MM.1S (cell line): ENCODE data around the gene LMO7.

Source experiments
- DNase-seq: peaks from one replicate; pipeline ENCODE4 v3.0.0-alpha.2; 2015
- H2AFZ ChIP-seq: fragments of 300-600 bp; sonication (generic); 2 replicates; pipeline ENCODE4 v1.6.0; 2016; ENCODE audit warnings: antibody characterized with exemption, low read length
- H3F3A ChIP-seq: fragments of 300-600 bp; sonication (generic); 2 replicates; pipeline ENCODE4 v1.6.1; 2016; ENCODE audit warnings: mild to moderate bottlenecking, antibody characterized with exemption, low read length, moderate library complexity, mixed read lengths; ENCODE audit not compliant: insufficient read depth
- H3K27ac ChIP-seq: fragments of 300-600 bp; sonication (generic); 2 replicates; pipeline ENCODE4 v1.5.1; 2016; ENCODE audit warnings: mild to moderate bottlenecking, low read length
- H3K27me3 ChIP-seq: fragments of 300-600 bp; sonication (generic); replicated peaks from 2 replicates; pipeline ENCODE4 v1.6.0; 2016; ENCODE audit warnings: low read length; ENCODE audit not compliant: insufficient read depth
- H3K36me3 ChIP-seq: fragments of 300-600 bp; sonication (generic); replicated peaks from 2 replicates; pipeline ENCODE4 v1.6.1; 2016; ENCODE audit warnings: mild to moderate bottlenecking, low read length, mixed read lengths; ENCODE audit not compliant: insufficient read depth
- H3K4me1 ChIP-seq: fragments of 300-600 bp; sonication (generic); 2 replicates; pipeline ENCODE4 v1.6.1; 2016; ENCODE audit warnings: low read length, mixed read lengths
- H3K4me2 ChIP-seq: fragments of 300-600 bp; sonication (generic); 2 replicates; pipeline ENCODE4 v1.6.0; 2016; ENCODE audit warnings: low read depth, low read length
- H3K4me3 ChIP-seq: fragments of 300-600 bp; sonication (generic); 2 replicates; pipeline ENCODE4 v1.5.1; 2016; ENCODE audit warnings: low read length, mixed read lengths
- H3K79me2 ChIP-seq: fragments of 300-600 bp; sonication (generic); 2 replicates; pipeline ENCODE4 v1.6.1; 2016; ENCODE audit warnings: mixed run types, low read length, mixed read lengths
- H3K9ac ChIP-seq: fragments of 300-600 bp; sonication (generic); 2 replicates; pipeline ENCODE4 v1.6.1; 2016; ENCODE audit warnings: low read length, mixed read lengths
- H3K9me2 ChIP-seq: fragments of 300-600 bp; sonication (generic); replicated peaks from 2 replicates; pipeline ENCODE4 v1.6.1; 2016; ENCODE audit warnings: mild to moderate bottlenecking, low read length, mixed read lengths; ENCODE audit not compliant: insufficient read depth
- H3K9me3 ChIP-seq: fragments of 300-600 bp; sonication (generic); replicated peaks from 2 replicates; pipeline ENCODE4 v1.6.1; 2016; ENCODE audit warnings: mild to moderate bottlenecking, low read length, mixed read lengths; ENCODE audit not compliant: insufficient read depth
- H4K20me1 ChIP-seq: fragments of 300-600 bp; sonication (generic); 2 replicates; pipeline ENCODE4 v1.6.1; 2016; ENCODE audit warnings: mild to moderate bottlenecking, low read length, moderate library complexity, mixed read lengths; ENCODE audit not compliant: insufficient read depth
- CTCF ChIP-seq: fragments of 300-600 bp; sonication (generic); IDR thresholded peaks from 2 replicates; pipeline ENCODE4 v1.5.1; 2016; ENCODE audit warnings: antibody characterized with exemption, low read length, mixed read lengths
- EZH2 ChIP-seq: fragments of 300-600 bp; sonication (generic); optimal IDR thresholded peaks from 2 replicates; pipeline ENCODE3; 2017; ENCODE audit warnings: low read depth, mild to moderate bottlenecking, antibody characterized with exemption, low read length, mixed read lengths
- EZH2phosphoT487 ChIP-seq: fragments of 300-600 bp; sonication (generic); IDR thresholded peaks from 2 replicates; pipeline ENCODE4 v1.6.1; 2018; ENCODE audit warnings: antibody characterized with exemption, low read length

The LMO7 gene

GRCh38 chr13:75889427-75889826 lies 253.3 kb downstream of the LMO7 start:
- no peaks in the 10 kb centered on the region for H3F3A ChIP-seq
- no peaks in the 10 kb centered on the region for H3K36me3 ChIP-seq
- H3K4me2 ChIP-seq = no peak overlapping the region
- no peaks in the 10 kb centered on the region for H4K20me1 ChIP-seq
- H3K4me3 ChIP-seq = no peak overlapping the region
- H3K79me2 ChIP-seq = no peaks in the 10 kb centered on the region
- no peak overlapping the region for H3K27ac ChIP-seq
- no peak overlapping the region for H3K9ac ChIP-seq
- H3K27me3 ChIP-seq = no peaks in the 10 kb centered on the region
- no peak for TF ChIP-seq CTCF
- no peak for TF ChIP-seq EZH2phosphoT487
- TF ChIP-seq EZH2 = no peak
- no peak for DNase-seq
- no peaks in the 10 kb centered on the region for H3K4me1 ChIP-seq
- no peaks in the 10 kb centered on the region for H3K9me2 ChIP-seq
- no peak overlapping the region for H2AFZ ChIP-seq
- no peaks in the 10 kb centered on the region for H3K9me3 ChIP-seq

GRCh38 chr13:75895168-75895567 lies 259.0 kb downstream of the LMO7 start:
- Histone ChIP-seq H3K79me2 (no peaks in the 10 kb centered on the region), H3K36me3 (no peaks in the 10 kb centered on the region), H3K4me2 (no peak overlapping the region), H3K9me3 (no peaks in the 10 kb centered on the region), H3K4me3 (no peak overlapping the region), H2AFZ (no peak overlapping the region), H4K20me1 (no peaks in the 10 kb centered on the region), H3F3A (no peaks in the 10 kb centered on the region), H3K4me1 (no peaks in the 10 kb centered on the region), H3K9me2 (no peaks in the 10 kb centered on the region), H3K9ac (no peak overlapping the region), H3K27ac (no peak overlapping the region), H3K27me3 (no peaks in the 10 kb centered on the region)
- DNase-seq = no peak
- TF ChIP-seq EZH2phosphoT487 (no peak), EZH2 (no peak), CTCF (no peak)

DNA sequence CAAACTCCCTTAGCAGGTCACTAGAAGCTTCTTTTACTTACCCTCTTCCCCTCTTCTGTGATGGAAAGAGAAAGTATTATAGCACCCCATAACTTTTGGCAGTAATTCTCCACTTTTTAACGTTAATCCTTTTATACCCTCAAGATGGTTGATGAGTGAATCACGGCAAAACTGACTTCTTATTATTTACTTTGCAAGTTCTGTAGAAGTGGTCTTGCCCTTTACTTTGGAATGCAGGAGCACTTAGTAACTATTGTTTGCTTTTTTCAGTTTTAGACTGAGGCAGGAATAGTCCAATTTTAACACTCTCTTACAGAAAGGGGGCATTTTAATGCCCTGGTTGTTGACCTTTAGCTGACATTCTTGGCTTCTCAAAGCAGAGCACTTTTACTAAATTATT lies 260.1 kb downstream of the LMO7 start:
- Histone ChIP-seq H3K9ac (no peak overlapping the region), H3K4me3 (no peak overlapping the region), H3K9me2 (no peaks in the 10 kb centered on the region), H3K4me1 (no peaks in the 10 kb centered on the region), H4K20me1 (no peaks in the 10 kb centered on the region), H3F3A (no peaks in the 10 kb centered on the region), H3K4me2 (no peak overlapping the region), H3K27me3 (no peaks in the 10 kb centered on the region), H3K9me3 (no peaks in the 10 kb centered on the region), H3K36me3 (no peaks in the 10 kb centered on the region), H2AFZ (no peak overlapping the region), H3K27ac (no peak overlapping the region), H3K79me2 (no peaks in the 10 kb centered on the region)
- TF ChIP-seq EZH2 (no peak), EZH2phosphoT487 (no peak)
- no peak for DNase-seq

- Histone ChIP-seq H3K9me3 (no peaks in the 10 kb centered on the region), H3K27ac (no peak overlapping the region), H3K9me2 (no peaks in the 10 kb centered on the region), H3K4me1 (no peaks in the 10 kb centered on the region), H3K4me2 (no peak overlapping the region), H3K27me3 (no peaks in the 10 kb centered on the region), H3K79me2 (no peaks in the 10 kb centered on the region), H3F3A (no peaks in the 10 kb centered on the region), H3K36me3 (no peaks in the 10 kb centered on the region), H3K4me3 (no peak overlapping the region), H3K9ac (no peak overlapping the region), H2AFZ (no peak overlapping the region), H4K20me1 (no peaks in the 10 kb centered on the region)
- DNase-seq = no peak
- TF ChIP-seq CTCF (no peak), EZH2phosphoT487 (no peak), EZH2 (no peak)
These were observed 261.3 kb downstream of the LMO7 start for GRCh38 chr13:75897386-75897785.
